Lower leg skin (tissue), 3 donors: Measurements from ENCODE around the gene ATF6.

Experiments
- CTCF ChIP-seq, 3 donors: fragments of 450-650 bp; IDR thresholded peaks; one replicate each; pipeline ENCODE4 v1.5.1; 2016; ENCODE audit warnings: antibody characterized with exemption in 3 of 3, mild to moderate bottlenecking in 3 of 3, moderate library complexity in 2 of 3
- POLR2A ChIP-seq, 2 donors: fragments of 450-650 bp; IDR thresholded peaks; one replicate each; pipeline ENCODE4 v1.6.1; 2016 to 2017; ENCODE audit warnings: antibody characterized with exemption in 2 of 2, mild to moderate bottlenecking in 1 of 2, moderate library complexity in 1 of 2

GRCh38 chr1:161987303-161987702 lies 221.2 kb downstream of the ATF6 start:
- no peak for TF ChIP-seq CTCF (IDR thresholded peaks at IDR 0.05)
- TF ChIP-seq POLR2A (IDR thresholded peaks at IDR 0.05) = no peak
